ENCODE results near the gene ROR1.
"Not testable (repeated sequence)": the region's sequence is repeated elsewhere in the genome, so short reads cannot be mapped to it uniquely, and the experiment has no call there.

The ROR1 gene

DNA sequence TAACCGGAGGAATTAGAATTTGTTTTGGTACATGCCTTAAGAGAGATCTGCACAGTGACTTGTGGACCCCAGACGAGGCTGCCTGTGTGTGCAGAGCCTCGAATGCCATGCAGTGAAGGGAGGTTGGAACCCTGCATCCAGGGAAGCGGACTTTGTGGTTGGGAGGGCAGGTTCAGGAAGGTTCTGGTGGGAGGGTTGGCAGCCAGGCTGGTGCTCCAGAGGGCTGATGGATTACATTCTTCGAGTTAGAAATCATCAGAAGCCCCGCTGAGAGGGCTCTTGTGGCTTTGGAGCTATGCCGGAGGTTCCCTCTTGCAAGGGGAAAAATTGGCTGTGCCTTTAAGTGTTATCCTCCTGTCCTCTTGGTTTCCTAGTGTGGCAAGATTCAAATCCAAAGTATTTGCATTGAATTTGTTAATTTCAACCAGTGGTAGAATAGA lies 21.1 kb downstream of the ROR1 start:
- peak; percentile 39 for DNase-seq

DNA sequence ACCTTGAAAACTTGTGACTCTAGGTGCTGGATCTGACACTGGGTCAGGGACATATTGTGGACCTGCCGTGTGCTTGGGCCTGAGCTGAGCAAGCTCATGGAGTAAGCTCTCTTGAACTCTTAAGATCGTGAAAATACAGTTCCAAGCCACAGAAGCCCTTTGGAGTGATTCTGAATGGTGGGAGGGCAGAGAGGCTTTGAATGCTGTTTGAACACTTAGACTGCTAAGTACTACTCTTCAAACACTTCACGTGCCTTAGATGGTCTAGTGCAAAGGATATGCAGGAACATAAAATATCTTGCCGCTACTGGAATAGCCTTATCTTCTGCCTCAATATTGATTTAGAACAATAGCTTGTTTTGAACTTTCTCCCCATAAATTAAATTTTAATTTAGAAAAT lies 21.6 kb downstream of the ROR1 start:
- peak; percentile 88 for DNase-seq

DNA sequence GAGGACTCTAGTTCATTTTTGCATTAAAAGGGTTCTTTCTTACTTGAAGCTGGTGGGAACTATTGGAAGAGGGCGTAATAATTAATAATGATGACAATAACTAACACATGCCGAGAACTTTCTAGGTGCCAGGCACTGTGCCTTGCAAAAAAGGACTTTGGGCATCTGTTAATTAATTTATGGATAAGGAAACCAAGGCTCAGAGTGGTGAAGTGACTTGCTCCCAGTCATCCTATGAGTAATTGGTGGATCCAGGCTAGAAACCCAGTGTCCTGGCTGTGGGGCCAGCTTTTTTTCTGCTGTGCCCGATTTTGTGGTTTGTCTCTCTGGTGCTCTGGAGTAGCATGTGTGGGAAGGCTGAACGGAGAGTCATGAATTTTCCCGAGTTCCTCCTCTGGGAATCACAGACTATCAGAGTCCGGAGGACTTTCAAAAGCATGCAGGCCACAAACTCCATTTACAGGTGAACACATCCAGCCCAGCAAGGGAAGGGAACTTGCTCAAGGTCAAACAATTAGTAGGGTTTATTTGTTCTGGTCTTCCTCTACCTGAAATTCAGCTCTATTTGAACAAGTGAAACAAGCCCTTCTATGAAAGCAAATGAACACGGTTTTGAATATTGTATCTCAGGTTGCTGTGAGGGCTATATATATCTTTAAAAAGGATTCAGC lies 23.4 kb downstream of the ROR1 start:
- peak; percentile 23 for DNase-seq

DNA sequence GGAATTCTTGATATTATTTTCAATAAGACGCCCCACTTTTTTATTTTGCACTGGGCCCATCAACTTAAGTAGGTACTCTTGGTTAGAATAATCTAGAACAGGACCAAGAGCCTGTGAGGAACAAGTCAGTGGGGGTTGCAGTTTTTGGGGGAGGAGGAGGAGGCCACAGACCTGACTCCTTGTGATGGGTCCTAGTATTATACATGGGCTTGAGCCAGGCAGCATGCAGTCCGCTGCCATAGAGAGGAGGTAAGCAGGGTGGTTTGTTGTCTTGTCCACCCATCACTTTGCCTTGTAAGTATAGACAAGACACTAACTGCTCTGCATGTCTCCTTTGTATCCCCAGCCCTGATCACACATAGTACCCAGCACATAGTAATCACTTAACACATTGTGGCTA lies 24.5 kb downstream of the ROR1 start:
- no peak for DNase-seq

DNA sequence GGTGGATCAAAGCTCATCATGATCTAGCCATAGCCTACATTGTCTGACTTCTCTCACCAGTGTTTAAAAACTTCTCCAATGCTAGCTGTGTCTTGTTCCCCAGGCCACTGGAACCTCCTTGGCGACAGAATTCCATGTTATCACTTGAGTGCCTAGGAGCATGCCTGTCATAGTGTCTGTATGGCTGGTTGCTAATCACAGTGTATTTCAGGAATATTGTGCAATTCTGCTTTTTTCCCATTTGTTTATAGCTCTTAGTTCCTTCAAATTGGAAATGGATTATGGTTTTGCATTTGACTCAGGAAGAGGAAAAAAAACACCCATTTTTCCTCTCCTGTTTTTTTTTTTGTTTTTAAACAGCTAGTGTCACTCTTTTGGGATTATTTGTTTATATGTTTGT lies 25.5 kb downstream of the ROR1 start:
- no peak for DNase-seq

DNA sequence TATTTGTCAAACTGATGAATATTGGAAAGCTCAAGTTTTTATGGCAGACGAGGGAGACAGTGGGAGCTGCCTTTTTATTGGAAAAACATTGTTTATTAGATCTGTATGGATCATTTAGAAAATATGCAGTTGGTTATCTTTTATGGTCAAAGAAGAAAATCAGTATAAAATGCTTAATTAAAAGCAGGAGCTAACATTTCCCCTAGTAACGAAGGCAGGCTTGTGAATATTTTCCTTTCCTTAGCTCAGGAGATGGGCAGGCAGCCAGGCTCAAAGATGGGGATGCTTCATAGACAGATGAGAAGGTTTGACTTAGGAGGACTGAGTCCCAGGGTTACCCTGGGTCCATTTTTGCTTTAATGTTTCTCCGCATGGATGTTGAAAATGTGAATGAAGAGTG lies 26.0 kb downstream of the ROR1 start:
- DNase-seq: no peak

DNA sequence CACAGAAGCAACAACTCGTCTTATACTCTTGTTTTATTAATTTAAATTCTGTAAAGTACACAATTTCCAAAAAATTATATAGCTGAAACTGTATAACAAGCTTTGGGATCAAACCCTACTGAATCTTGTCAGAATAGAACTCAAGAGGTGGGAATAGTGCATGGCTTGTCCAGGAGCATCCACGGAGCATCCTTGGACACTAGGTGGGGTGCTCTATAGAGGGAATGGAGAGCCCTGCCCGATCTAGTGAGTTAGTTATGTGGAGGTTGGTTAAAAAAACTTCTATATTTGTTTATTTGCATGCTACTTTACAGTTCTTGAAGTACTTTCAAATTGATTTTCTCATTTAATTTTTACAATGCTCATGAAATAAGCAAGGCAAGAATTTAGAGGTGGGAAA lies 28.3 kb downstream of the ROR1 start:
- no peak for DNase-seq

DNA sequence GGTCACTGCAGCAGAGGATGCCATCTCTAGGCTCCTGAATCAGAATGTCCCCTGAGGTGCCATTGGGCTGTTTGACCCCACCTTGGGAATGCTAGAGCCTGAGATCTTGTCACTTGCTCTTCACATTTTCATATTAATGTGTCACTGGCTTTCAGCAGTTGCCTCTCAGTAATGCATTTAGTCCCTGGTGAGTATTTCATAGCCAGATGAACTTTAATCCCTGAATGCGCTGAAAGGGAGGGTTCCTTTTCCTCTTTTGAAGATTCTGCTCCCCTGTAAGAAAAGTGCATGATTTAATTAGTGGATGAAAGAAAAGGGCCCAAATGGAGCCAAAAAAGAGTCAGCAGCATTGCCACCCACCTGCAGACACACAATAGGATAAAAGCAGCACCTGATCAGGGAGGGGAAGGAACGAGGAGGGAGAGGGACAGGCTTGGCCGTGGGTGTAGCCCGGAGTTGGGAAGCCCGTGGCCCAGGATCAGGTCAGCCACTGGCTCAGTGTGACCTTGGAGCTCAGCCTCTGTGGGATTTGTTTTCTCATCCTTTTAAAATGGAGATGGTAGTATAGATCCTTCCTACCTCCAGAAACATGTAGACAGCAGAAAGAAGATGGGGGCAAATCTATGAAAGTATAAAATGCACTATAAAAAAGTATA lies 31.1 kb downstream of the ROR1 start:
- DNase-seq: no peak

DNA sequence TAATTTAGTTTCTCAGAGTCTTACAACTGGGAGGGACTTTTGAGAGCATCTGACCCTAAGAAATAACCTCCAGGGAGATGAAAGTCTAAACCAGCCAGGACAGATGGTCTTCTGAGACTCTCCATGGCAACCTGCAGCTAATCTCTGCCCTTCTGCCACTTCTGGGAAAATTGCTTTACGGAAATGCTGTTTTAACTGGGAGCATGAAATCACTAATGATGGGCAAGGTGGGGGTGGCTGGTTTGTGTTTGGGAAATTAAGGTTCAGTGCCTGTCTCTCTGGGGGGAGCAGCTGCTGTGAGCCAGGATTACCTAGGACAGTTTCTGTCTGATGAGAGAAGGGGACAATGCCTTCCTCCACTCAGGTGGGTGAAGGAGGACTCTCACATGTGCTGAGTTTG lies 33.2 kb downstream of the ROR1 start:
- no peak for DNase-seq

DNA sequence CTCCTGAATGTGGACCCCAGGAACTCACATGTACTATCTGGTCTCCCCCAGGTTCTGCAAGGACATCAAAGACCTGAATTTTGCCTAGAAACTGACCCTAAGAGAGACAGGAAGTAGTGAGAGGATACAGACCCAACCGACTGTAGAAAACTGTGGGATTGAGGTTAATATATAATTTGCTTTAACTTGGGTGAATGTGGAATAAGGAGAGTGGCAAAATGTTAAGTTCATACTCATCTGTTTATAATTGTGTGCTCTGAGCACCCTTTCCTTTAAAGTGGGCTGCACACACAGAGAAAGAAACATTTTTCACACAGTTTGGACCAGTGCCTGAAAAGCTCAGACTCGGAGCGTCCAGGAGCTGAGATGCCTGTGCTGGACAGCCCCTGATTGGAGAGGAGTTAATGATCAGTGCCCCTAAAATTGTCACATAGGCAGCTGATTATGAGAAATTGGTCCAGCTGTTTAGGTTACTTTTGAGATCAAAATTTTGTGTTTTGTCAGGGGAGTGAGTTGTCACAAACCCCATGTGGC lies 37.2 kb downstream of the ROR1 start:
- DNase-seq: no peak

DNA sequence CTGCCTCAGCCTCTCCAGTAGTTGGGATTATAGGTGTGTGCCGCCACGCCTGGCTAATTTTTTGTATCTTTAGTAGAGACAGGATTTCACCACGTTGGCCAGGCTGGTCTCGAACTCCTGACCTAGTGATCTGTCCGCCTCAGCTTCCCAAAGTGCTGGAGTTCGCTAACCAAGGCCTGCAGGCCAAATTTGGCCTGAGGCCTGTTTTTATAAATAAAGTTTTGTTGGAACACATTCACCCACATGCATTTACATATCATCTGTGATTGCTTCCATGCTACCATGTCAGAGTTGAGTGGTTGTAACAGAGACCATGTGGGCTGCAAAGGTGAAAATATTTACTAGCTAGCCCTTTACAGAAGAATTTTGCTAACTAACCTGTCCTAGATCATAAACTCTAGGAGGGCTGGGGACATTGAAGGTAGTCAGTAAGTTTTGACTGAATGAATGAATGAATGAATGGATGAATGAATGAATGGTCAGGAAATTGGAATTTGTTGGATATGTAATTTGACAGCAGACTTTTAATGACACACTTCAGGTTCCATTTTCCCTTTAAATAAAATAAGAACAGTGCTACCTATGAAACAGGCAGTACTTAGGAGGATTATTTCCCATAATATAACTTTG lies 38.4 kb downstream of the ROR1 start:
- DNase-seq: no peak

DNA sequence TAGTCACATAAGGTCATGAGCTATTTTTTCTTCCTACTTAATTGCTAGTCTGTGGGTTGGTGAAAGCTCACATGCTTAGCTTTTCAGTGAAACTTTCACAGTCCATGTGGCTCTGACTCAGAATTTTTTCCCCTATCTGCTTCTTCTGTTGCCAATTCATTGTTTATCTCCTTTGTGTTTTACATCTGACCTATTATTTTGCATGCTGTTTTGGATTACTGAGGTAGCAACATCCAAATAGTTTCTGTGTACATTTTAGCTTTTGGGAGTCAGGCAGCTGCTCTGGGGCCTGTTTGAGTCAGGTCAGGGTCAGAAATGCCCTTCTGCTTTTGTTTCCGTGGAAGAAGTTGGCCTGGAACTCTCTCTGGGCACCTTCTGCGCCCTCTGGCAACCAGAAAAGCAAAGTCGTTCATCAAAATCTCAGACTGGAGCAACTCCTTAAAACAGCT lies 40.0 kb downstream of the ROR1 start:
- no peak for DNase-seq

DNA sequence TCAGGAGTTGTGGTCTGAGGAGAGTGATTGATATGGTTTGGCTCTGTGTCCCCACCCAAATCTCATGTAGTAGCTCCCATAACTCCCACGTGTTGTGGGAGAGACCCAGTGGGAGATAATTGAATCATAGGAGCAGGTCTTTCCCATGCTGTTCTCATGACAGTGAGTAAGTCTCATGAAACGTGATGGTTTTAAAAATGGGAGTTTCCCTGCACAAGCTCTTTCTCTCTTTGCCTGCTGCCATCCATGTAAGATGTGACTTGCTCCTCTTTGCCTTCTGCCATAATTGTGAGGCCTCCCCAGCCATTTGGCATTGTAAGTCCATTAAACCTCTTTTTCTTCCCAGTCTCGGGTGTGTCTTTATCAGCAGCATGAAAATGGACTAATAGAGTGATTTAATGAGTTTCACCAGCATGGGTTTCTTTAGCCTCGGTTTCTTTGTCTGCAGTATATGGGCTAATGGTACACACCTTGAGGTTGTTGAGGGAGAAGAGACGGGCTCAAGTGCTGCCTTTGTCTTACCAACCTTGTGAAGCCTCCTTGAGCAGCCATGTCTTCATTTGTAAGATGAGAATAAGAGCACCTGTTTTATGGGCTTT lies 42.5 kb downstream of the ROR1 start:
- DNase-seq: not testable (repeated sequence)

DNA sequence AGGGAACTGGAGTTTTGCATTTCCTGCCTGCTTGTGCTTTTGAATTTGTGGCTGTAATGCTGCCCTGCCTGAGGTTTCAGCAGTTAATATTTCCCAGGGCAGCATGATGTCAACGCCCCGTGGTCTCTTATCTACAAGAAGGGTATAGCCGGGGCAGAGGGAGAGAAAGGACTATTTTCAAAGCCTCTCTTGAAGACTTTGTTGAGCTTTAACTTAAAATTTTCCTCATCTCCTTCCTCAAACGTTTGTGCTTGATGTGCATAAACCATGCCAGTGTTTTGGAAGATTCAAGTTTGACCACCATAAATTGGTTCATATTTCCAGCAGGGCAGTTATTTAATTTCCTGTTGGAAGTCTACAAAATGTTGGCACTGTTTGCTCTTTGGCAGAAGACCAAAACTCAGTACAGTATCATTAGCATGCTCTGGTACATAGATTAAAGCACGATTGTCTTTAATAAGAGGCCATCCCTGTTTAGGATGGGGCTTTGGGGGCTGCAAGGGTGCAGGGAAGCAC lies 43.4 kb downstream of the ROR1 start:
- no peak for DNase-seq

DNA sequence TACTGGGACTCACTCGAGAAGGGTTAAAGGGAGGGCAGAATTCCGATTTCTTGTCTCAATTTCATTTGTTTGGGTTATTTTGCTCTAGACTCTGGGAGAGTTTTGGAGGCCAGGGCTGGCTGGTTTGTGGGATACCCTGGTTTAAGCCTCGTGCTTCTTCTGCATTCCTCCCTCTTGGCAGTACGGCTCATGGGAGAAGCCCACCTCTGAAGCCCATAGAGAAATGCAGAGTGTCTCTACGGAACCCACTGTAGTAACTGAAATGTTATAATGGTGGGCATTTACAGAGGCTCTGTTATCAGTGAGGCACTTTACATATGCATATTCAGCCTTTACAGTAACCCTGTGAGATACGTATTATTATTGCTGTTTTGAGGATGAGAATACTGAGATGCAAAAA lies 43.9 kb downstream of the ROR1 start:
- DNase-seq: no peak

DNA sequence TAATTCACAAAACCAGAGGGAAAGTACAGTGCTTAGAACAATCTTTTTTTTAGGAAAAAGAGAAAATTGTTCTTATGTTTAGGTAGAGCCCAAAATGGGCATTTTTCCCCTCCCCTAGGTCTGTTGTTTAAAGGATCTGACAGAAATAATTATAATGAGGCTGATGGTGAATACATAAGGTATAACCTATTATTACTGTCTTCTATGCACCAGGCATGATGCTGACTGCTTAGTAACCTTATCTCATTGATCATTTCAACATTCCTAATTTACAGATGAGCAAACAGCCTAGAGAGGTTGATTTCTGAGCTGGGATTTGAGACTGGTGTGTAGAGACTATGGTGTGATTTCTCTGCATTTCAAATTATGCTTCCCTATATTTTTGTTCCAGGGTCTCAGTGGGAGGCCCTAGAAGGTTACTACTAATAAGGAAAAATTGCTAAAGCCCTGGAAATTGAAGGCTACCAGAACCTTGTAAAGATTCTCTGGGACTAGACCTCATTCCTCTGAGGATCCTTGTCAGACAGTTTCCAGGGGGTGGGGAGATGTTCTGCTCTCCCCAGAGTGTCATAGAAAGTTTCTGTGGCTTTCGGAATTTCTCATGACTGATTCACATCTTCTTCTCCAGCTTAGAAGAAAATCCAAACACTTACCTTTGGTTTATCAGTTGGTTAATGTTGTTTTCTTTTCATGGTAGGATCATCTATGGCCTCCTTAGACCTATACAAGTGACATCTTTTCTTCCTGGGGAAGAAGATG lies 44.9 kb downstream of the ROR1 start:
- no peak for DNase-seq

DNA sequence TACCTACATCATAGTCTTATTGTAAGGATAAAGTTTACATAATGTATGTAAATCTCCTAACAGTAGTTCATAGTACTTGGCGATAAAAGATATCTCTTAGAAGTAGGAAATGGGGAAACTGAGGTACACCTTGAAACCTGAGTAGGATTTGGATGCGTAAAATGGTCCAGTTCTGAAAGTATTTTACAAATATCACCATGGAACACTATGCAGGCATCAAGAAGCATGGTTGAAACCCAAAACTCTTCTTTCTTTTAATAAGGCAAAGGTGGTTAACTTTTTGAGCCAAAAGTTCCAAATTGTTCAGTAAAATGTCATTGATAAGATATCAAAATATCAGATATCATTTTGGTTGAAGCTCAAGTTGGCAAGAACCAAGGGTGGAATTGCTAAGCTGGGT lies 46.0 kb downstream of the ROR1 start:
- no peak for DNase-seq

DNA sequence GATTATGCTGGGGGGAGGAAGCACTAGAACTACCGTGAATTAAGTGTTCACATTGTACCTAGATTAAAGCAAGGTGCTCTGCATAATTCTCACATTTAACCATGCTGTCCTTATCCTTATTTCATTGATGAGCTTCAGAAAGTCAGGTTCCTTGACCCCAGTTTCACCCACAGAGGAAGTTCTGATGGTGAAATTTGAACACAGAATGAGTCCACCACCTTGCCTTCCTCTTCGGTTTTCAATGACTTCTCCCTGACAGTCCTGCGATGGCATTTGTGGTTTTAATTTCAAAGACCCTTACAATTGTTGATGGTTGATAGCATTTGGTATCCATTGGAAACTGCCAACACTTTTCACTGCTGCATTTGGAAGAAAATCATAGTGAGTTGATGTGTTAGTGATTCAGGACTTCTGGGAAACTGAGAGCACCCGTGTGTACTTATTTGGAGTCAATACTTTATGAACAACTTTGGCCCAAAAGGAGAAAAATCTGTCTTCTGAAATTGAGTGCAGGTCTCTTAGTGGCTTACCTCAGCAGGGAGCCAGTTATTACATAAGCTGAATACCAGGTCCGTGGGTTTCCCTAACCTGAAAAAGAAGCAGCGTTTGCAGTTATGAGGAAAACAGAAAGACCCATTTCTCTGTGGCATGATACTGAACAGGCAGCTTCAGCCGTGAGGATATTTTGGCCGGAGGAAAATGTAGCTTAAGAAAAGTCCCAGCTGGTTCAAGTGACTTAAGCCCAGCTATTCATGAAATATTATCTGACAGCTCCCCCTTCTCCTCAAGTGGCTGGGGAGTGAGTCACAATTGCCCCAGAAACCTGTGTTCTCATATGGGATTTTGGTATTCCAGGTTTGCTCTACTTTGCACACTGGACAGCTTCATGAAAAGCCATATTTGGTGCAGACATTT lies 47.5 kb downstream of the ROR1 start:
- DNase-seq: peak; percentile 25

DNA sequence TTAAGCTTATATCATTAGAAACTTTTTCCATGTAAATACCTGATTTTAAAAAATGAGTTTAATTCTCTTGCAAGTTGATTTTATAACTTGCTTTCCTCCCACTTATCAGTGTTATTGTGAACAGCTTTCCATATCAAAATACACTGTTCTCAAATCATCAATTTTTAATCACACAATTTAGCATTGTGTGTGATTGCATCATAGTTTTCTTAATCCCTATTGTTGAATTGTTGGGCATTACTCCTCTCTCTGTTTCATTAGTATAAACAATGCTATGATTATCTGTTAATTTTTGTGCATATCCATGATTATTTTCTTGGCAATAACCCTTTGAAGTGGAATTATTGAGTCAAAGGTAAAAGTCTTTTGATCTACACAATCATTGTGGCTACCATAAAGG lies 48.7 kb downstream of the ROR1 start:
- no peak for DNase-seq

DNA sequence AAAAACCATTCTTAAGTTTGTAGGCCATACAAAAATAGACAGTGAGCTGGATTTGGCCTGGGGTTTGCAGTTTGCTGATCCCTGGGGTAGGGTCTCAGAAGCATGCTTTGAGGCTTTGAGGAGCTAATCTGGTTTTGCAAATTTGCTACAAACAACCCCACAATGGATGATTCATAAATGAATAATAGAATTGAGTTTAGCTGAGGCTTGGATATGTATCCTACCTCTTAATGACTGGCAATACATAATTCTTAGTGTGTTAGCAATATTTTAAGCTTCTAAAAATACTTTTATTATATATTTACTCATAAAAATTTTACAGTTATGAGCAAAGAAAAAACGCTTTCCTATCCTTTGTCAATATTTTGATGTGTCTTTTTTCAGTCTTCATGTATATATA lies 50.6 kb downstream of the ROR1 start:
- no peak for DNase-seq

DNA sequence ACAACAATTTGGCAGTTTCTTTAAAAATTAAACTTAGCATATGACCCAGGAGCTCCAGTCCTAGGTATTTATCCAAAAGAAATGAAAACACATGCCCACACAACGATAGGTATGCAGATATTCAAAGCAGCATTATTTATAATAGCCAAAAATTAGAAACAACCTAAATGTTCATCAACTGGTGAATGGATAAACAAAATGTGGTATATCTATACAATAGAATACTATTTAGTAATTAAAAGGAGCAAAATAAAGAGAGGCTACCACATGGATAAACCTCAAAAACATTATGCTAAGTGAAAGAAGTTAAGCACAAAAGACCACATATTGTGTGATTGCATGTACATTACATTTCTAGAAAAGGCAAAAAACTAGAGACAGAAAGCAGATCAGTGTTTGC lies 51.3 kb downstream of the ROR1 start:
- no peak for DNase-seq
